H1 (cell line): ENCODE data around the gene DPP8. TPM values are rescaled to one million over a fixed set of nuclear protein-coding genes. Genes with fewer than 3 reads are reported as not detected.

Source experiments
- CHD1 ChIP-seq: IDR thresholded peaks from 2 replicates; pipeline ENCODE4 v1.6.1; 2012; ENCODE audit warnings: low read depth, low read length, improper control_type of control experiment
- GABPA ChIP-seq: IDR thresholded peaks from 2 replicates; pipeline ENCODE4 v1.6.1; 2011; ENCODE audit warnings: mild to moderate bottlenecking, low read length, moderate library complexity, borderline replicate concordance; ENCODE audit not compliant: insufficient read depth
- SUZ12 ChIP-seq: fragments of 200-600 bp; sonication (generic); IDR thresholded peaks from 2 replicates; pipeline ENCODE4 v1.6.1; 2012; ENCODE audit warnings: mild to moderate bottlenecking, inconsistent platforms, low read length, moderate library complexity, mixed read lengths
- YY1 ChIP-seq: IDR thresholded peaks from 2 replicates; pipeline ENCODE4 v1.6.1; 2011; ENCODE audit warnings: low read depth, mild to moderate bottlenecking, low read length
- polyA plus RNA-seq, 7 experiments: library from polyadenylated mRNA; depleted of rRNA in 3 of 7; stranded (reverse) in 5 of 7; unstranded in 2 of 7; fragments of >200 nt in 5 of 7; fragments of 200-250 nt in 2 of 7; gene quantifications; 1 replicate in 5 of 7; 2 replicates in 1 of 7; 4 replicates in 1 of 7; pipeline versions ENCODE4 v1.2.1 to v1.2.3, GENCODE V29; 2011 to 2013; ENCODE audit warnings: missing spikeins in 2 of 7, mixed read lengths in 2 of 7
- total RNA-seq: library from RNA; stranded (reverse); fragmentation: NEBNext Ultra II Directional; extraction: Animal tissue kit (Norgen Biotek cat#: 25700); gene quantifications from 2 replicates; pipeline ENCODE4 v1.2.1, GENCODE V29; 2021
- TF ChIP-seq, protein P1 (sequence below): fragments of 300-600 bp; sonication (generic); IDR thresholded peaks from 2 replicates; pipeline ENCODE4 v1.7.1; 2012; ENCODE audit warnings: low read length, moderate library complexity, mild to moderate bottlenecking, inconsistent platforms; ENCODE audit not compliant: insufficient replicate concordance

DPP8 gene
- total and polyA plus RNA-seq, 2 of the 8 experiments (the other 6 are each of a cell fraction or from before 2014, with no cell fraction given), result 9.9 to 26.0 TPM

DNA sequence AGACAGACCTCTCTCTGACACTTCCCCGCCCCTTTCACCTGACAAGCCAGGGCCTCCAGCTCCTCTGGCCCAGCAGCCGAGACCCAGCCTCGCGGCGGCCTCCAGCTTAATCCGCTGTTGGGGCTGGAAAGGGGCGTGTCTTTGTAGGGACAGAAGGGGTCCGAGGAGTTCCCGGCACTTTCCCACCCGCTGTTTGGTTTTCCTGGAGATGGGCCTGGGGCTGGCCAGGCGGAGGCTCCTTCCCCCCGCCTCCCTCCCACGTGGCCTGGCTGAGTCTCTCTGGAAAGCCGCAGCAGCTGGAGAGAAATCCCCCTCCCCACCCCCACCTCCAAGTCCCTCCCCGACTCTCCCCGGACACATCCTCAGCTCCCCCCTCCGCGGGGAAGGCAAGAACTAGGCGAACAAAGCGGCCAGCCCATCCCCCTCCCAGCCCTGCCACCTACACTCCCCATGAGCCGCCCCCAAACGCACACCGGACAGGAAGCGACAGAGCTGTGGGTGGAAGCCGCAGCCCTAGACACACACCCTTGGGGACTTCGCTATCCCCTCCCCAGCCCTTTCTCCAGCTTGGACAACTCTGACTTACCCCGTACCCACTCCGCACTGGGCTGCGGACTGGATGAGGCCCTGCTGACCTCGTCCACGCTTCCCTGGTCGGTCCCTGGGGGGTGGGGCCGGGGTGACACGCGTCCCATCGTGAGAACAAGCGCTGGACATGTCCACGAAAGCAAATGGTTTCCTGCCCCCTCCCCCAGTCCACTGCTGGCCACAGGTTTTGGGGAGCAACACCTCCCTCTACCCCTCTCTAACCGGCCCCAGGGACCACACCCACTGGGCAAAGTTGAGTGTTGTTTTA, 95.9 kb downstream of the DPP8 start (continued):
- TF ChIP-seq, protein P1, sequence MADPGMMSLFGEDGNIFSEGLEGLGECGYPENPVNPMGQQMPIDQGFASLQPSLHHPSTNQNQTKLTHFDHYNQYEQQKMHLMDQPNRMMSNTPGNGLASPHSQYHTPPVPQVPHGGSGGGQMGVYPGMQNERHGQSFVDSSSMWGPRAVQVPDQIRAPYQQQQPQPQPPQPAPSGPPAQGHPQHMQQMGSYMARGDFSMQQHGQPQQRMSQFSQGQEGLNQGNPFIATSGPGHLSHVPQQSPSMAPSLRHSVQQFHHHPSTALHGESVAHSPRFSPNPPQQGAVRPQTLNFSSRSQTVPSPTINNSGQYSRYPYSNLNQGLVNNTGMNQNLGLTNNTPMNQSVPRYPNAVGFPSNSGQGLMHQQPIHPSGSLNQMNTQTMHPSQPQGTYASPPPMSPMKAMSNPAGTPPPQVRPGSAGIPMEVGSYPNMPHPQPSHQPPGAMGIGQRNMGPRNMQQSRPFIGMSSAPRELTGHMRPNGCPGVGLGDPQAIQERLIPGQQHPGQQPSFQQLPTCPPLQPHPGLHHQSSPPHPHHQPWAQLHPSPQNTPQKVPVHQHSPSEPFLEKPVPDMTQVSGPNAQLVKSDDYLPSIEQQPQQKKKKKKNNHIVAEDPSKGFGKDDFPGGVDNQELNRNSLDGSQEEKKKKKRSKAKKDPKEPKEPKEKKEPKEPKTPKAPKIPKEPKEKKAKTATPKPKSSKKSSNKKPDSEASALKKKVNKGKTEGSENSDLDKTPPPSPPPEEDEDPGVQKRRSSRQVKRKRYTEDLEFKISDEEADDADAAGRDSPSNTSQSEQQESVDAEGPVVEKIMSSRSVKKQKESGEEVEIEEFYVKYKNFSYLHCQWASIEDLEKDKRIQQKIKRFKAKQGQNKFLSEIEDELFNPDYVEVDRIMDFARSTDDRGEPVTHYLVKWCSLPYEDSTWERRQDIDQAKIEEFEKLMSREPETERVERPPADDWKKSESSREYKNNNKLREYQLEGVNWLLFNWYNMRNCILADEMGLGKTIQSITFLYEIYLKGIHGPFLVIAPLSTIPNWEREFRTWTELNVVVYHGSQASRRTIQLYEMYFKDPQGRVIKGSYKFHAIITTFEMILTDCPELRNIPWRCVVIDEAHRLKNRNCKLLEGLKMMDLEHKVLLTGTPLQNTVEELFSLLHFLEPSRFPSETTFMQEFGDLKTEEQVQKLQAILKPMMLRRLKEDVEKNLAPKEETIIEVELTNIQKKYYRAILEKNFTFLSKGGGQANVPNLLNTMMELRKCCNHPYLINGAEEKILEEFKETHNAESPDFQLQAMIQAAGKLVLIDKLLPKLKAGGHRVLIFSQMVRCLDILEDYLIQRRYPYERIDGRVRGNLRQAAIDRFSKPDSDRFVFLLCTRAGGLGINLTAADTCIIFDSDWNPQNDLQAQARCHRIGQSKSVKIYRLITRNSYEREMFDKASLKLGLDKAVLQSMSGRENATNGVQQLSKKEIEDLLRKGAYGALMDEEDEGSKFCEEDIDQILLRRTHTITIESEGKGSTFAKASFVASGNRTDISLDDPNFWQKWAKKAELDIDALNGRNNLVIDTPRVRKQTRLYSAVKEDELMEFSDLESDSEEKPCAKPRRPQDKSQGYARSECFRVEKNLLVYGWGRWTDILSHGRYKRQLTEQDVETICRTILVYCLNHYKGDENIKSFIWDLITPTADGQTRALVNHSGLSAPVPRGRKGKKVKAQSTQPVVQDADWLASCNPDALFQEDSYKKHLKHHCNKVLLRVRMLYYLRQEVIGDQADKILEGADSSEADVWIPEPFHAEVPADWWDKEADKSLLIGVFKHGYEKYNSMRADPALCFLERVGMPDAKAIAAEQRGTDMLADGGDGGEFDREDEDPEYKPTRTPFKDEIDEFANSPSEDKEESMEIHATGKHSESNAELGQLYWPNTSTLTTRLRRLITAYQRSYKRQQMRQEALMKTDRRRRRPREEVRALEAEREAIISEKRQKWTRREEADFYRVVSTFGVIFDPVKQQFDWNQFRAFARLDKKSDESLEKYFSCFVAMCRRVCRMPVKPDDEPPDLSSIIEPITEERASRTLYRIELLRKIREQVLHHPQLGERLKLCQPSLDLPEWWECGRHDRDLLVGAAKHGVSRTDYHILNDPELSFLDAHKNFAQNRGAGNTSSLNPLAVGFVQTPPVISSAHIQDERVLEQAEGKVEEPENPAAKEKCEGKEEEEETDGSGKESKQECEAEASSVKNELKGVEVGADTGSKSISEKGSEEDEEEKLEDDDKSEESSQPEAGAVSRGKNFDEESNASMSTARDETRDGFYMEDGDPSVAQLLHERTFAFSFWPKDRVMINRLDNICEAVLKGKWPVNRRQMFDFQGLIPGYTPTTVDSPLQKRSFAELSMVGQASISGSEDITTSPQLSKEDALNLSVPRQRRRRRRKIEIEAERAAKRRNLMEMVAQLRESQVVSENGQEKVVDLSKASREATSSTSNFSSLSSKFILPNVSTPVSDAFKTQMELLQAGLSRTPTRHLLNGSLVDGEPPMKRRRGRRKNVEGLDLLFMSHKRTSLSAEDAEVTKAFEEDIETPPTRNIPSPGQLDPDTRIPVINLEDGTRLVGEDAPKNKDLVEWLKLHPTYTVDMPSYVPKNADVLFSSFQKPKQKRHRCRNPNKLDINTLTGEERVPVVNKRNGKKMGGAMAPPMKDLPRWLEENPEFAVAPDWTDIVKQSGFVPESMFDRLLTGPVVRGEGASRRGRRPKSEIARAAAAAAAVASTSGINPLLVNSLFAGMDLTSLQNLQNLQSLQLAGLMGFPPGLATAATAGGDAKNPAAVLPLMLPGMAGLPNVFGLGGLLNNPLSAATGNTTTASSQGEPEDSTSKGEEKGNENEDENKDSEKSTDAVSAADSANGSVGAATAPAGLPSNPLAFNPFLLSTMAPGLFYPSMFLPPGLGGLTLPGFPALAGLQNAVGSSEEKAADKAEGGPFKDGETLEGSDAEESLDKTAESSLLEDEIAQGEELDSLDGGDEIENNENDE, result no peak
- no peak for TF ChIP-seq SUZ12
- no peak for TF ChIP-seq CHD1
- TF ChIP-seq YY1, result no peak
- no peak for TF ChIP-seq GABPA
